ENCODE results near the gene FURIN.
A peak's percentile ranks its signal among the peaks of the same experiment; 100 is the strongest.

GRCh38 chr15:90845201-90845949 lies 23.0 kb upstream of the FURIN start:
- TF ChIP-seq CTCF (IDR thresholded peaks at IDR 0.05 in 2 of 3, conservative IDR thresholded peaks at IDR 0.05 in 1 of 3; ENCODE audit: insufficient read depth in 2 of 3, low read depth in 1 of 3, low read length in 3 of 3) (no peak), RBM22 (IDR thresholded peaks at IDR 0.05; ENCODE audit: low read depth, low read length, poor library complexity, severe bottlenecking) (no peak), ZFX (CRISPR knock-in tag; IDR thresholded peaks at IDR 0.05) (0 out of 2 replicates have a peak, but pooled peaks have one; percentile 37), ZNF24 (IDR thresholded peaks at IDR 0.05) (no peak), CCAR2 (IDR thresholded peaks at IDR 0.05; ENCODE audit: low read depth, low read length) (no peak), SETDB1 (IDR thresholded peaks at IDR 0.05; ENCODE audit: low read length) (no peak), RAD21 (CRISPR knock-in tag; conservative IDR thresholded peaks at IDR 0.05 in 1 of 2, IDR thresholded peaks at IDR 0.05 in 1 of 2) (no peak), FOSL1 (tag; conservative IDR thresholded peaks at IDR 0.05) (peak; percentile 84), FOXK2 (conservative IDR thresholded peaks at IDR 0.05 in 1 of 2, IDR thresholded peaks at IDR 0.05 in 1 of 2; ENCODE audit: low read depth in 2 of 2) (peak in 1 of 2 experiments; percentile 17; a peak in 1 of 4 replicates)

Data from K562 (cell line).